GM21367 (cell line): ENCODE data around the gene SLC31A2.
"Not testable (repeated sequence)": the region's sequence is repeated elsewhere in the genome, so short reads cannot be mapped to it uniquely, and the experiment has no call there.

ENCODE experiments used
- ATAC-seq: cut with Tn5 transposase; IDR thresholded peaks from one replicate; pipeline ENCODE4 v1.9.1; 2021; ENCODE audit not compliant: unreplicated experiment

The SLC31A2 gene, protein sequence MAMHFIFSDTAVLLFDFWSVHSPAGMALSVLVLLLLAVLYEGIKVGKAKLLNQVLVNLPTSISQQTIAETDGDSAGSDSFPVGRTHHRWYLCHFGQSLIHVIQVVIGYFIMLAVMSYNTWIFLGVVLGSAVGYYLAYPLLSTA

GRCh38 chr9:113150670-113151611, at the start of gene SLC31A2:
SLC31A2 (plus strand) TSS chr9:113151007; CDS start chr9:113151075, 68 bp downstream.
- ATAC-seq = peak; percentile 95

DNA sequence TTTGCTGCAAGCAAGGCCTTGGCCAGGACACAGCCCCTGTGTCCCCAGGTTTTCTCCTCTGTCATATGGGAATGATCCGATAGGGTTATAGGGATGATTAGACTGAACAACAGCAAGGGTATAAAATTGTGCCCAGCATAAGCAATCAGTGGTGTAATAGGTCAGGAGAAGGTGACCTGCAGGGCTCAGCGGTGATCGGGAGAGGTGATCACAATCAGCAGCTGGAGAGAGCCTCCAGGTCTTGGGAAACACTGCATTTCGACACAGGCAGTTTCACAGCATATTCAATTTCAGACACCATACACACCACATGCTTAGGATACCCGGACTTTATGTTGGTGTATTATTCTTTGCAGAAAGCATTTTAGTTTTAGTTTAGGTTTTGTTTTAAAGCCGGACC, 45.5 kb upstream of the SLC31A2 start:
- not testable (repeated sequence) for ATAC-seq

DNA sequence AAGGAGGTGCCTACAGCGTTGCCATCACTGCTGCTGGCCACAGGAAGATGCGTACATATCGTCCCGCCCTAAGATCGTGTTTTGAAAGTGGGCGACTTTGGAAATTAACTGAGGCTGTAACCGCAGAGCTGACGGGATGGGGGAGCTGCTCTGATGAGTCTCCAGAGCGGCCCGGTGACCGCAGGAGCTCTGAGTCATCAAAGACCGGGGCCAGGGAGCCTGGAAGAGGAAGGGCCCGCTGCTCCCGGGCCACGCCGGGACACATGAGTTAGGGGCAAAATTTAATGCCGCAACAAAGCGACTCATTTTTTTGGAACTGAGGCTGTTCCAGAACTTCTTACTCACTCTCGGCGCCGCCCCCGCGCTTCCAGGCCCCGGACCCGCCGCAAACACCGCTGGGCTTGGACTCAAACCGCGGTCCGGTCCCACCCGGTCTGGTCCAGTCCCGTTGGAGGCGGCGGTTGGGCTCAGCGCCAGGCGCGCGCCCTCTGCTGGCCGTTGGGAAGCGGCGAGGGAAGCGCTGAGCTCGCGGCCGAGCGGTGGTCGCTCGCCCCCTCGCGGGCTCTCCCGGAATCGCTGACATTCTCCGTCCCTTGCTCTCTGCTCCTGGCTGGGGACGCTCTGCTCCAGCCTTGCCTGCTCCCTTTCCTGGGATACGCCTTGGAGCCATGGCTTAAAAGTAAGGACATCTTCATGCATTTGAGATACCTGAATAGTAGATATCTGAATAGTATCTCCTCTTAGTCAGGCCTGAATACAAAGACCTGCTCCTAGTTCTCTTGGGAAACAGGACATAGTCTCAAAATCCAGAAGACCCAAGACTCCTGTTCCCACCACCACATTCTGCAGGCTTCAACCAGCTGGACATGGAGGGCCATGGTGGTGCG, 39.5 kb upstream of the SLC31A2 start:
- ATAC-seq = peak; percentile 62

DNA sequence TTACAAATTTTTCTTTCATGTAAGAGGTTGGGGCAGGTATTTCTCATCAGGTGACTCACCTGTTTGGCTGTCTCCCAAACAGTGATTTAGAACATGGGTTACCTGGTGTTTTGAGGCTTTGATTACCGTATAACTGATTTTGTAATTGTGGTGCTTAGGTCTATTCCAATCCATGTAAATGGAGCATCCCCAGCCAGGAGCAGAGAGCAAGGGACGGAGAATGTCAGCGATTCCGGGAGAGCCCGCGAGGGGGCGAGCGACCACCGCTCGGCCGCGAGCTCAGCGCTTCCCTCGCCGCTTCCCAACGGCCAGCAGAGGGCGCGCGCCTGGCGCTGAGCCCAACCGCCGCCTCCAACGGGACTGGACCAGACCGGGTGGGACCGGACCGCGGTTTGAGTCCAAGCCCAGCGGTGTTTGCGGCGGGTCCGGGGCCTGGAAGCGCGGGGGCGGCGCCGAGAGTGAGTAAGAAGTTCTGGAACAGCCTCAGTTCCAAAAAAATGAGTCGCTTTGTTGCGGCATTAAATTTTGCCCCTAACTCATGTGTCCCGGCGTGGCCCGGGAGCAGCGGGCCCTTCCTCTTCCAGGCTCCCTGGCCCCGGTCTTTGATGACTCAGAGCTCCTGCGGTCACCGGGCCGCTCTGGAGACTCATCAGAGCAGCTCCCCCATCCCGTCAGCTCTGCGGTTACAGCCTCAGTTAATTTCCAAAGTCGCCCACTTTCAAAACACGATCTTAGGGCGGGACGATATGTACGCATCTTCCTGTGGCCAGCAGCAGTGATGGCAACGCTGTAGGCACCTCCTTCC, 37.9 kb upstream of the SLC31A2 start:
- ATAC-seq = peak; percentile 61

GRCh38 chr9:113118829-113119228, 32.0 kb upstream of the SLC31A2 start:
- not testable (repeated sequence) for ATAC-seq

DNA sequence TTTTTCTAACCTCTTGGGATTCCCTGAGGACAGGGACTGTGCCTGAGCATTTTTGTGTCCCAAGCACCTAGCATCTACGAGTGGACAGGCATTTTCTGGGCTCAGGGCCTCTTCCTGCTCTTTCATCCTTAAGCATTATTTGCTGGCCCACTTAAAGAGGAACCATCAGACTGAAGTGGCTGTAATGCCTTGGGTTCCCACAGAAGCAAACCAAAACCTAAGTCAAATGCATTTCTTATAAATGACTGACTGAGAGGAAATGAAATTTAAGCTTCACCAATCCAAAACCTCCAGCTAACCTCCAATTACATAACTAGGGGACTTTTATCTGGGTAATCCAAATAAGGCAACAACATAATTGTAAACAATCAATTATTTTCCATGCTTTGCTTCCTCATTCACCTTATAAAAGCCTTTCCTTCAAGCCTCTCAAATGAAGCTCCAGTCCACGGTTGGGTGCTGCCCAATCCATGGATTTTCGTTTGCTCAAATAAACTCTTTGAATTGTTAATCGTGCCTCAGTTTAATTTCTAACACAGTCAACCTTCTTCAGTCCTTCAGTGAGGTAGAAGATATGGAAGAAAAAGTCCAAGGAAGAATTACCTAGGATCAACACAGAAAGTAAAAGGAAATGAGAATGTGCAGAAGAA, 25.3 kb upstream of the SLC31A2 start:
- no peak for ATAC-seq

DNA sequence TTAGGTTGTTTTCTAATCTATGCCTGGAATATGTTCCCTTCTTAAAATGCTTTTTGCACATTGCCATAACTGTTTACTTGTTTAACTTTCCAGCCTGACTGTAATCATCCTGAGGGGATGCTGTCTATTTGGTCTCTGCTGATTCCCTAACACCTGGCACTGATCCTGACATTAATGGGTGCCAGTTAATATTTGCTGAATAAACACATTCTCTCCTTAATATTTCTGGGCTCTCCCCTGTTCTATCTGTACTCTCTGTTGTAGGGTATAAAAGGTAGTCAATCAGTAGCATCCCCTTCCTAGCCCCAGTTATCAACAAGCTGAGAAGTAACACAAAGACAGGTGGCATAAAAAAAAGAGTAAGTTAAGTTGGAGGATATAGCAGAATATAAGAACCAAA, 21.3 kb upstream of the SLC31A2 start:
- no peak for ATAC-seq

DNA sequence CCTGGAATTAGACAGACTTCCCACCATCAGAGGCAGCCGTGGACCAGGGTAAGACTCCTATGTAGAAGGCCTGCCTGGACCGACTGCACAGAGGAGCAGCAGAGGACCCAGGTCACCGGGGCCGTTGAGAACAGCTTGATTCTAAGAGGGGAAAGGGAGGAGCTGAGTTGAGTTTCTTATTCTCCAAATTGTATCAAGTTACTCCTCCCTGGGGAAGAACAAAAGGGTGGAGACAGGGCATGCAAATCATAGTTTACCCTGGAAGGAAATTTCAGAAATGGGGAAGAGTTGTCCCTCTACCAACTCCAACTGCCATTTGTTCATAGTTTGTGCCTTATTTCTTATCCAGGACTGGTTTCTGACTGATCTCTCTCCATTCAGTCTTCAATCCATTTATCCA, 20.9 kb upstream of the SLC31A2 start:
- no peak for ATAC-seq

- ATAC-seq = no peak
These were observed 19.1 kb upstream of the SLC31A2 start for GRCh38 chr9:113131689-113132151.

DNA sequence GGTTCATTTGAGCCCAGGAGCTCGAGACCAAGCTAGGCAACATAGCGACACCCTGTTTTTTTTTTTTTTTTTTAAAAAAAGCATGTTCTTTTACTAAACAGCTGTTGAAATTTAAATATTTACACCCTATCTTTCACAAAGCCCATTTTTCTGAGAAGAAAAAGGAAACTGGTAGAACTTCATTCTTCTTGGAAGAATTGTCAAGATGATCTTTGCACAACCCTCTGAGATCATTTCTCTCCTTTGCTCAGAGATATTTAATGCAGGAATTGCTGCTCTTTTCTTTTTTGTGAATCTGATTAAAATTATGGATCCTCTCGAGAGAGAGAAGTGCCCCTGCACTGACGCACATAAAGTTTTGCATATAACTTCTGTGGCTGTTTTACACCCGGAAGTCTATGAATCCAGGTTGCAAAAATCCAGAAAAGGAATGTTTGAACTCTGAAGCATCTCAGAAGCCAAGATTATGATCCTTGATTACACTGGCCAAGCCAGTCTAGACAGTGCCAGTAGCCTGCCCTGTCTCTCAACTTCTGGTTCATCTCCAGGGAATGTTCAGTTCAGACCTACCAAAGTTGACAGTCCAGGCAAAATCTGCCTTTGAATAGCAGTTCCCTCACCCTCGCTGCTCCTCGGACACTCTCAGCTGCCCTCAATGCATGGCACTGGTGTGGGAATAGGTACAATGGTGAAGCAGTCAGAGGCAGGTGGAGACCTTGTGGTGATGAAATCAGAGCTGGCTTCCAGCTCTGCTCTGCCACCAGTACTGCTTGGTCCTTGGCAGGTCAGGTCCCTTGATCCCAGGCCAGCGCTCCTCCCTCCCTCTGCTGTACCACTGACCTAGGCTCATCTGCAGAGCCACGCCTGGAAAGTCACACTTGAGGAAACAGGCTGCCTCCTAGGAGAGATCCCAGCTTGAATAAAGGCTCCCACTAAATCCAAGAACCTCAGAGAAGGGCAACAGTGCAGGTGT, 13.3 kb upstream of the SLC31A2 start:
- no peak for ATAC-seq

GRCh38 chr9:113138760-113139159, 12.0 kb upstream of the SLC31A2 start:
- no peak for ATAC-seq

GRCh38 chr9:113139225-113139829, 11.5 kb upstream of the SLC31A2 start:
- ATAC-seq = no peak

DNA sequence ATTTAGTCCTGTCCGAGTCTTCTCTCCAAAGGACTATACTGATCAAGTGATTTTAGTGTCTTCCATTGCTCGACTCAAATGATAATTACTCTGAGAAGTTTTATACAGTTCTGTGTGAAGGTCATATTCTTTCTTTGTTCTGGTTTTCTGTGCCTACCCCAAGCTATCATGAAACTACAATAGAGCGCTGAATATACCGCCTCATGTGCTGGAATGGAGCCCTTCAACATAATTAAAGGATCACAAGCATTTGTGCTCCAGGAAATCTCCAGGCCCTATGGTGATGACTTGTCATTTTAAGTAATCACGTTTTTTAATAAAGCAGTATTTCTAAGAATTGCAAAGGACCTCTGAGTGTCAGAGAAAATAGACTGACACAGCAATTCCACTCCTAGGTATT, 10.9 kb upstream of the SLC31A2 start:
- no peak for ATAC-seq

DNA sequence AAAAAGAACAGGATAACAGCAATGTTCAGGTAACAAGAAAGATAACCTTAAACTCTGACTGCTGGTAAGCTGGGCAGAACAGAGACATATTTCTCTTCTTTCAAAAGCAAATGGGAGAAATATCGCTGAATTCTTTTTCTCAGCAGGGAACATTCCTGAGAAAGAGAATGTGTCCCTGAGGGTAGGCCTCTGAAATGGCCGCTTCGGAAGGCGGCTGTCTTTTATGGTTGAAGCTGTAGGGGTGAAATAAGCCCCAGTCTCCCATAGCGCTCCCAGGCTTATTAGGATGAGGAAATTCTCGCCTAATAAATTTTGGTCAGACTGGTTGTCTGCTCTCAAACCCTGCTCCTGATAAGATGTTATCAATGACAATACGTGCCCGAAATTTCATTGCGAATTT, 9.9 kb upstream of the SLC31A2 start:
- ATAC-seq = not testable (repeated sequence)

- no peak for ATAC-seq
These were observed 7.2 kb upstream of the SLC31A2 start for GRCh38 chr9:113143432-113144227.

DNA sequence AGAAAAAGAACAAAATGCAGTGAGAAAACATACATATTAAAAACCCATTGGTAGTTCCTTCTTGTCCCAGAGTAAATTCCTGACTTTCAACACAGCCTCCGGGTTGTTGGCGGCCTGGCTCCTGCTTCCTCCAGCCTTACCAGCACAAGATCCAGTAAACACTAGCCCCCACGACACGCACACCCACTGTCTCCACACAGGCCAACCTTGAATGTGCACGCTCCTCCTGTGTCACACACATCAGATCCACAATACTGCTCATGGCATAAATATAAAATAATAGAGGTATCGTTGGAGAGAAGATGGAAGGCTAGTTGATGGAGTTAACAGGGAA, 2.5 kb upstream of the SLC31A2 start:
- no peak for ATAC-seq

GRCh38 chr9:113148781-113149510, 1.9 kb upstream of the SLC31A2 start:
- no peak for ATAC-seq
